ENCODE results near the gene CIDEB.

The CIDEB gene

GRCh38 chr14:24290746-24291145 is 17.0 kb downstream of the CIDEB start:
- DNase-seq (ENCODE audit: low spot score) = no peak

GRCh38 chr14:24289649-24290280 is 18.0 kb downstream of the CIDEB start:
- no peak for DNase-seq (ENCODE audit: low spot score)

GRCh38 chr14:24286996-24287395 is 20.8 kb downstream of the CIDEB start:
- DNase-seq (ENCODE audit: low spot score) = no peak

- DNase-seq (ENCODE audit: low spot score) = no peak
Observed at GRCh38 chr14:24285351-24285750, 22.4 kb downstream of the CIDEB start.

GRCh38 chr14:24284501-24285035 is 23.2 kb downstream of the CIDEB start:
- no peak for DNase-seq (ENCODE audit: low spot score)

GRCh38 chr14:24283796-24284460 is 23.8 kb downstream of the CIDEB start:
- no peak for DNase-seq (ENCODE audit: low spot score)

- DNase-seq (ENCODE audit: low spot score) = no peak
Observed at GRCh38 chr14:24282736-24283135, 25.0 kb downstream of the CIDEB start.

GRCh38 chr14:24281636-24282035 is 26.1 kb downstream of the CIDEB start:
- DNase-seq (ENCODE audit: low spot score) = peak; percentile 23

- no peak for DNase-seq (ENCODE audit: low spot score)
Observed at GRCh38 chr14:24280797-24281460, 26.8 kb downstream of the CIDEB start.

GRCh38 chr14:24279301-24280186 is 28.2 kb downstream of the CIDEB start:
- peak; percentile 75 for DNase-seq (ENCODE audit: low spot score)

- no peak for DNase-seq (ENCODE audit: low spot score)
Observed at GRCh38 chr14:24278424-24278823, 29.4 kb downstream of the CIDEB start.

- peak; percentile 55 for DNase-seq (ENCODE audit: low spot score)
Observed at GRCh38 chr14:24277606-24278321, 30.0 kb downstream of the CIDEB start.

- no peak for DNase-seq (ENCODE audit: low spot score)
Observed at GRCh38 chr14:24277071-24277470, 30.7 kb downstream of the CIDEB start.

GRCh38 chr14:24274101-24274543 is 33.7 kb downstream of the CIDEB start:
- peak; percentile 55 for DNase-seq (ENCODE audit: low spot score)

GRCh38 chr14:24273422-24273998 is 34.3 kb downstream of the CIDEB start:
- no peak for DNase-seq (ENCODE audit: low spot score)

- no peak for DNase-seq (ENCODE audit: low spot score)
Observed at GRCh38 chr14:24272467-24272866, 35.3 kb downstream of the CIDEB start.

- DNase-seq (ENCODE audit: low spot score) = no peak
Observed at GRCh38 chr14:24271834-24272263, 35.9 kb downstream of the CIDEB start.

GRCh38 chr14:24271134-24271833 is 36.5 kb downstream of the CIDEB start, which contains the start of gene RABGGTA:
RABGGTA (minus strand) TSS chr14:24271597; CDS start chr14:24271115, 482 bp downstream.
- DNase-seq (ENCODE audit: low spot score) = peak; percentile 91

GRCh38 chr14:24270537-24271133 is 37.1 kb downstream of the CIDEB start:
- no peak for DNase-seq (ENCODE audit: low spot score)
